ENCODE measurements around the gene PAQR8. TPM values are rescaled to one million over a fixed set of nuclear protein-coding genes. Genes with fewer than 3 reads are reported as not detected.

Gene PAQR8, protein sequence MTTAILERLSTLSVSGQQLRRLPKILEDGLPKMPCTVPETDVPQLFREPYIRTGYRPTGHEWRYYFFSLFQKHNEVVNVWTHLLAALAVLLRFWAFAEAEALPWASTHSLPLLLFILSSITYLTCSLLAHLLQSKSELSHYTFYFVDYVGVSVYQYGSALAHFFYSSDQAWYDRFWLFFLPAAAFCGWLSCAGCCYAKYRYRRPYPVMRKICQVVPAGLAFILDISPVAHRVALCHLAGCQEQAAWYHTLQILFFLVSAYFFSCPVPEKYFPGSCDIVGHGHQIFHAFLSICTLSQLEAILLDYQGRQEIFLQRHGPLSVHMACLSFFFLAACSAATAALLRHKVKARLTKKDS
- total RNA-seq (2021): 3.0 and 3.4 TPM in 2 replicates
- long read RNA-seq, full-length matches to known transcripts: 2 of 2 reads
- long read RNA-seq, partial matches to known transcripts: 0 of 2 reads
- long read RNA-seq, other reads (novel, unspliced or antisense): 0 of 2 reads

GRCh38 chr6:52361945-52362442, at the start of gene PAQR8:
Gene PAQR8, plus strand, starts transcription at chr6:52362151. Its CDS starts 41,063 bp downstream, at chr6:52403214.
- Histone ChIP-seq H4K5ac (ENCODE audit: insufficient read length, low read depth, low read length) (no peak within 1 kb of the TSS), H3K4me2 (ENCODE audit: insufficient read depth, insufficient read length, low read length) (peak within 1 kb of the TSS; percentile 76), H3K27ac (ENCODE audit: insufficient read length, low read depth, low read length) (no peak within 1 kb of the TSS), H2BK120ac (ENCODE audit: low read depth, low read length, poor library complexity, severe bottlenecking) (no peak within 1 kb of the TSS), H2AK5ac (ENCODE audit: insufficient read length, low read length) (no peak within 1 kb of the TSS), H3K4ac (ENCODE audit: low read depth, low read length) (no peak within 1 kb of the TSS), H3K9ac (ENCODE audit: extremely low read depth, insufficient read length, low read length) (peak within 1 kb of the TSS; percentile 46), H2BK12ac (ENCODE audit: insufficient read length, low read depth, low read length) (no peak within 1 kb of the TSS), H4K20me1 (ENCODE audit: control insufficient read depth, insufficient read depth, insufficient read length) (no peaks in the 10 kb centered on the region), H3K18ac (ENCODE audit: insufficient read length, low read depth, low read length) (no peak within 1 kb of the TSS), H2BK15ac (ENCODE audit: low read depth, low read length) (no peak within 1 kb of the TSS; the same call in 1 of the 2 replicates), H3K56ac (ENCODE audit: insufficient read length, low read depth, low read length) (no peak within 1 kb of the TSS), H3T11ph (ENCODE audit: low read length) (no peak within 1 kb of the TSS), H3K9me3 (ENCODE audit: control insufficient read depth, low read depth, low read length) (no peaks in the 10 kb centered on the region), H3K23ac (ENCODE audit: insufficient read length, low read depth, low read length) (no peak within 1 kb of the TSS), H3K79me1 (ENCODE audit: insufficient read depth, low read depth, low read length, poor library complexity, severe bottlenecking) (no peaks in the 10 kb centered on the region), H4K8ac (replicated peaks; ENCODE audit: insufficient read length, low read depth, low read length) (no peak within 1 kb of the TSS), H2AFZ (ENCODE audit: low read length) (peak within 1 kb of the TSS; percentile 14), H3K79me2 (ENCODE audit: insufficient read depth, low read length) (no peaks in the 10 kb centered on the region), H3K4me1 (ENCODE audit: insufficient read depth, low read length) (peaks cover 9% of the 10 kb centered on the region; the same call in 1 of the 2 replicates), H4K91ac (ENCODE audit: insufficient read length, low read depth, low read length) (no peak within 1 kb of the TSS), H3K23me2 (ENCODE audit: insufficient read length, low read depth, low read length, poor library complexity, severe bottlenecking) (peaks cover 15% of the 10 kb centered on the region), H2BK20ac (ENCODE audit: low read depth, low read length, poor library complexity, severe bottlenecking) (no peak within 1 kb of the TSS), H3K14ac (ENCODE audit: insufficient read depth, low read length) (peak within 1 kb of the TSS; percentile 22; the same call in 1 of the 2 replicates), H3K27me3 (ENCODE audit: insufficient read depth, low read length) (no peaks in the 10 kb centered on the region; the same call in 1 of the 2 replicates), H2BK5ac (ENCODE audit: insufficient read length, low read length) (no peak within 1 kb of the TSS)
- peaks cover 16 to 18% of the 10 kb centered on the region in 2 experiments for H3K4me1 Mint-ChIP-seq
- no peaks in the 10 kb centered on the region for H3K9me3 Mint-ChIP-seq
- DNase-seq: peak; percentile 45
- peak within 1 kb of the TSS; percentile 90 to 99 for H3K4me3 Mint-ChIP-seq
- WGBS (ENCODE audit: extremely low coverage, insufficient read length, low lambda C conversion rate): no CpG with 5 or more reads among the region's 69 CpGs
- H3K36me3 Mint-ChIP-seq (ENCODE audit: insufficient read depth in 1 of 3, low read depth in 3 of 3): peaks cover 0 to 4% (median 0%) of the 10 kb centered on the region in 3 experiments; a peak in 2 of 7 replicates
- peak within 1 kb of the TSS in 1 of 3 experiments; percentile 96; a peak in 3 of 7 replicates for H3K27ac Mint-ChIP-seq
- TF ChIP-seq CTCF (conservative IDR thresholded peaks at IDR 0.05): no peak
- peaks cover 37% of the 10 kb centered on the region for H3K27me3 Mint-ChIP-seq (ENCODE audit: low read depth)

Data from H9 (cell line).